Hepatocyte (in vitro differentiated cells): Measurements from ENCODE around the gene SH3PXD2A. TPM values are rescaled to one million over a fixed set of nuclear protein-coding genes. Genes with fewer than 3 reads are reported as not detected.
A peak's percentile ranks its signal among the peaks of the same experiment; 100 is the strongest.
"Not testable (repeated sequence)": the region's sequence is repeated elsewhere in the genome, so short reads cannot be mapped to it uniquely, and the experiment has no call there.

Source experiments
- DNase-seq: peaks from one replicate; pipeline ENCODE4 v3.0.0-alpha.2; 2016; ENCODE audit warnings: low spot score
- H2AFZ ChIP-seq: fragments of 200-600 bp; sonication (generic); 2 replicates; pipeline ENCODE4 v1.6.0; 2016; ENCODE audit warnings: antibody characterized with exemption, mild to moderate bottlenecking
- H3K27ac ChIP-seq: fragments of 200-600 bp; sonication (generic); 2 replicates; pipeline ENCODE4 v1.5.1; 2016; ENCODE audit warnings: mild to moderate bottlenecking
- H3K27me3 ChIP-seq: fragments of 200-600 bp; sonication (generic); 2 replicates; pipeline ENCODE4 v1.6.1; 2016
- H3K36me3 ChIP-seq: fragments of 200-600 bp; sonication (generic); replicated peaks from 2 replicates; pipeline ENCODE4 v1.5.1; 2016; ENCODE audit warnings: low read depth; ENCODE audit not compliant: insufficient read depth
- H3K4me1 ChIP-seq: fragments of 200-600 bp; sonication (generic); 2 replicates; pipeline ENCODE4 v1.5.1; 2016; ENCODE audit warnings: mild to moderate bottlenecking, moderate library complexity; ENCODE audit not compliant: insufficient read depth
- H3K4me2 ChIP-seq: fragments of 200-600 bp; sonication (generic); 2 replicates; pipeline ENCODE4 v1.6.0; 2016
- H3K4me3 ChIP-seq: fragments of 200-600 bp; sonication (generic); 2 replicates; pipeline ENCODE4 v1.5.1; 2016; ENCODE audit warnings: mild to moderate bottlenecking
- H3K79me2 ChIP-seq: fragments of 200-600 bp; sonication (generic); 2 replicates; pipeline ENCODE4 v1.6.0; 2017; ENCODE audit warnings: mild to moderate bottlenecking
- H3K9me2 ChIP-seq: fragments of 200-600 bp; sonication (generic); replicated peaks from 2 replicates; pipeline ENCODE4 v1.6.0; 2017; ENCODE audit warnings: mild to moderate bottlenecking; ENCODE audit not compliant: insufficient read depth
- H3K9me3 ChIP-seq: fragments of 200-600 bp; sonication (generic); 2 replicates; pipeline ENCODE4 v1.5.1; 2016; ENCODE audit warnings: low read depth, mild to moderate bottlenecking
- H4K20me1 ChIP-seq: fragments of 200-600 bp; sonication (generic); 2 replicates; pipeline ENCODE4 v1.6.0; 2016; ENCODE audit warnings: mild to moderate bottlenecking; ENCODE audit not compliant: insufficient read depth, poor library complexity, severe bottlenecking
- EZH2 ChIP-seq: fragments of 200-600 bp; sonication (generic); IDR thresholded peaks from 2 replicates; pipeline ENCODE4 v1.6.1; 2016; ENCODE audit warnings: antibody characterized with exemption, mild to moderate bottlenecking, borderline replicate concordance
- EZH2phosphoT487 ChIP-seq: fragments of 200-600 bp; sonication (generic); IDR thresholded peaks from one replicate; pipeline ENCODE4 v1.6.1; 2018; ENCODE audit warnings: antibody characterized with exemption, mild to moderate bottlenecking, low read depth, moderate library complexity; ENCODE audit not compliant: unreplicated experiment, severe bottlenecking
- WGBS: methylation state at CpG from one replicate; pipeline ENCODE4 v1.1.6; 2016; ENCODE audit warnings: low lambda C conversion rate; ENCODE audit errors: missing lambda C conversion rate; 5-methylcytosine and 5-hydroxymethylcytosine counted together
- polyA plus RNA-seq: library from polyadenylated mRNA; unstranded; fragments of >200 nt; fragmentation: Nextera tagmentation; extraction: Ambion mirVana; gene quantifications from 2 replicates; pipeline ENCODE4 v1.2.1, GENCODE V29; 2016
- total RNA-seq: library from RNA; depleted of rRNA; stranded (reverse); fragments of >200 nt; gene quantifications from 2 replicates; pipeline ENCODE4 v1.2.3, GENCODE V29; 2014
- TF ChIP-seq, protein P1 (sequence below): fragments of 200-600 bp; sonication (generic); IDR thresholded peaks from 2 replicates; pipeline ENCODE4 v1.5.1; 2016; ENCODE audit warnings: antibody characterized with exemption, mild to moderate bottlenecking; ENCODE audit not compliant: poor library complexity

SH3PXD2A gene
- total and polyA plus RNA-seq, 2 experiments from 2014 or later: 8.4 to 13.6 TPM

DNA sequence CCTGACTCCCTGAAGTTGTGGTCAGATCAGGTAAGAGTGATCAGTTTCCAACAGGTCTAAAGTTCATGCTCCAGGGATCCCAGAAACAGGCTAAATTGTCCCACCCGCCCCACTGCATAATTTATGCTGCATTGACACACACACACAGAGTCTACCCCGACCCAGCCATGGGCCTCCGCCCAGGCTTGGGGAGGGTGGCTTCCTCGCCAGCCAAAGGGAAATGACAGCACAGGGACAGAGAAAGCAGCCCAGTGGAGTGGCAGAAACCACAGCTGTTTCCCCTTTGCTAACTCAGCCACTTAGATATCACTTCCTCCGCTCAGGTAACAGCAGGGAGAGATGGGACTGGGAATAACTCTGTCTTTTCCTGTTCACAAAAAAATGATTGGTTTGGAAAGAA lies 9.4 kb downstream of the SH3PXD2A start:
- H4K20me1 ChIP-seq: no peaks in the 10 kb centered on the region
- peaks cover 82% of the 10 kb centered on the region for H3K79me2 ChIP-seq
- DNase-seq: no peak
- H2AFZ ChIP-seq: no peak overlapping the region
- peak overlapping the region; percentile 49 for H3K27ac ChIP-seq
- H3K9me2 ChIP-seq: no peaks in the 10 kb centered on the region
- TF ChIP-seq EZH2phosphoT487 (no peak), EZH2 (no peak)
- TF ChIP-seq, protein P1, sequence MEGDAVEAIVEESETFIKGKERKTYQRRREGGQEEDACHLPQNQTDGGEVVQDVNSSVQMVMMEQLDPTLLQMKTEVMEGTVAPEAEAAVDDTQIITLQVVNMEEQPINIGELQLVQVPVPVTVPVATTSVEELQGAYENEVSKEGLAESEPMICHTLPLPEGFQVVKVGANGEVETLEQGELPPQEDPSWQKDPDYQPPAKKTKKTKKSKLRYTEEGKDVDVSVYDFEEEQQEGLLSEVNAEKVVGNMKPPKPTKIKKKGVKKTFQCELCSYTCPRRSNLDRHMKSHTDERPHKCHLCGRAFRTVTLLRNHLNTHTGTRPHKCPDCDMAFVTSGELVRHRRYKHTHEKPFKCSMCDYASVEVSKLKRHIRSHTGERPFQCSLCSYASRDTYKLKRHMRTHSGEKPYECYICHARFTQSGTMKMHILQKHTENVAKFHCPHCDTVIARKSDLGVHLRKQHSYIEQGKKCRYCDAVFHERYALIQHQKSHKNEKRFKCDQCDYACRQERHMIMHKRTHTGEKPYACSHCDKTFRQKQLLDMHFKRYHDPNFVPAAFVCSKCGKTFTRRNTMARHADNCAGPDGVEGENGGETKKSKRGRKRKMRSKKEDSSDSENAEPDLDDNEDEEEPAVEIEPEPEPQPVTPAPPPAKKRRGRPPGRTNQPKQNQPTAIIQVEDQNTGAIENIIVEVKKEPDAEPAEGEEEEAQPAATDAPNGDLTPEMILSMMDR: no peak
- H3K4me2 ChIP-seq: no peak overlapping the region
- H3K9me3 ChIP-seq: no peaks in the 10 kb centered on the region
- H3K4me3 ChIP-seq: no peak overlapping the region
- H3K4me1 ChIP-seq: peaks cover 24% of the 10 kb centered on the region
- no peaks in the 10 kb centered on the region for H3K36me3 ChIP-seq
- H3K27me3 ChIP-seq: no peaks in the 10 kb centered on the region
- 69% methylated on average over 5 of the region's 5 CpGs for WGBS

DNA sequence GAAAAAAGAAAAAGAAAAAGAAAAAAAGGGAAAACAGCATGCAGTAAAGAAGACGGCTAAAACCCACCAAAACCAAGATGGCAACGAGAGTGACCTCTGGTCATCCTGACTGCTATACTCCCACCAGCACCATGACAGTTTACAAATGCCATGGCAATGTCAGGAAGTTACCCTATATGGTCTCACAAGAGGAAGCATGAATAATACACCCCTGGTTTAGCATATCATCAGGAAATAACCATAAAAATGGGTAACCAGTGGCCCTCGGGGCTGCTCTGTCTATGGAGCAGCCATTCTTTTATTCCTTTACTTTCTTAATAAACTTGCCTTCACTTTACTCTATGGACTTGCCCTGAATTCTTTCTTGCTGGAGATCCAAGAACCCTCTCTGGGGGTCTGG lies 10.0 kb downstream of the SH3PXD2A start:
- not testable (repeated sequence) for H3K36me3 ChIP-seq, DNase-seq, H3K9me2 ChIP-seq, H4K20me1 ChIP-seq, H3K9me3 ChIP-seq, H2AFZ ChIP-seq, H3K27ac ChIP-seq, H3K27me3 ChIP-seq, H3K4me3 ChIP-seq, H3K4me2 ChIP-seq
- 87% methylated on average over 3 of the region's 3 CpGs for WGBS
- Histone ChIP-seq H3K79me2 (peaks cover 82% of the 10 kb centered on the region), H3K4me1 (peaks cover 27% of the 10 kb centered on the region)

DNA sequence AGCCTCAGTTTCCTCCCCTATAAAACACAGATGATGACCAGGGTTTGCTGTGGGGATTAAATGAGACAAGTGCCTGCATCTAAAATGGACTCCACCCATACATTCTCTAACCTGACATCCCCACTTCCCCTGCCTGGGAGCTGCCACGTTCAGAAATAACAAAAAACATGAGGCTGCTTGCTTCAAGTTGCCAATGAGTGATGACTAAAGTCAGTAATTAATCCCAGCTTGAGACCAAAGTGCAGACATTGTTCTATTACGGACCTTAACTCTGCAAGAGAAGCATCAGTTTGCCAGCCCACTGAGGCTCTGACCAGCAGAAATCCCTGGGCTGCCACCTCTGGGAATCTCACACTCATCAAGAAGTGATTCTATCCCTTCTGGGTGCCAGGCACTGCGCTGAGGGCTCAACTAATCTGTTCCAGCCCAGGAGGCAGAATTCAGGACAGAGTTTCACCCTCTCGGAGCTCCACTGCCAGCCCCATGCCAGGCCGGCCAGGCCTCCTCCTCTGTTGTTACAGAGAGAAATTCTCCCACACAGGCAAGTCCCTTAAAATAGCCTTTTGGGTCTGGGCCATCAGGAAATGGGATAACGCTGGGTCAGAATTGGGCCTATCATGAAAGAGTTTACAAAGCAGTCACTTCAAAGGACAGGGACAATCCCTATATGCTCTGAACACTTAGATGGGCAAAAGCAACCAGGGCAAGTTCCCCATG lies 11.4 kb downstream of the SH3PXD2A start:
- Histone ChIP-seq H3K4me2 (no peak overlapping the region), H4K20me1 (no peaks in the 10 kb centered on the region), H2AFZ (no peak overlapping the region), H3K4me1 (peaks cover 26% of the 10 kb centered on the region), H3K79me2 (peaks cover 84% of the 10 kb centered on the region), H3K9me2 (no peaks in the 10 kb centered on the region), H3K4me3 (no peak overlapping the region), H3K27ac (no peak overlapping the region), H3K27me3 (no peaks in the 10 kb centered on the region), H3K36me3 (no peaks in the 10 kb centered on the region), H3K9me3 (no peaks in the 10 kb centered on the region)
- 71% methylated on average over 6 of the region's 6 CpGs for WGBS
- TF ChIP-seq EZH2: no peak
- no peak for DNase-seq

DNA sequence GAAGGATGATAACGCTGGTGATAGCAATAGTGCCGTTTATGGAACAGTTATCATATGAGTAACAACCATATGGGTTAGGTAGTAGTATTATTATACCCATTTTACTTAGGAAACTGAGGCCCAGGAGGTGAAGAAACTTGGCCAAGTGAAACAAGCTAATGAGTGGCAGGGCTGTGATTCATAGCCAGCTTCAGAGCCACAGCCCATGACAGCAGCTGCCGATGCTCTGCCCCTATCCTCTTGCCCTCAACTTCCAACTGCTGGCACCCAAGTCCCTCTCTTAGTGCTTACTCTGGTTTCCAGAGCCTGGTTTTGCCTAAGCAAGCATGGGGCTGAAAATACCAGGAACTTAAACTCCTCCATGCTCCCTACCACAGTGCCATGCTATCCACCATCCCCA lies 12.3 kb downstream of the SH3PXD2A start:
- H3K27ac ChIP-seq: no peak overlapping the region
- H3K4me2 ChIP-seq: no peak overlapping the region
- TF ChIP-seq EZH2phosphoT487: no peak
- TF ChIP-seq, protein P1: no peak

More for the DNA sequence above, 12.3 kb downstream of the SH3PXD2A start:
- 83% methylated on average over 3 of the region's 3 CpGs for WGBS
- peaks cover 86% of the 10 kb centered on the region for H3K79me2 ChIP-seq
- H3K9me3 ChIP-seq: no peaks in the 10 kb centered on the region
- no peaks in the 10 kb centered on the region for H4K20me1 ChIP-seq
- H3K9me2 ChIP-seq: no peaks in the 10 kb centered on the region
- no peak overlapping the region for H2AFZ ChIP-seq
- no peak for DNase-seq
- H3K4me1 ChIP-seq: peaks cover 36% of the 10 kb centered on the region
- no peaks in the 10 kb centered on the region for H3K27me3 ChIP-seq
- no peaks in the 10 kb centered on the region for H3K36me3 ChIP-seq
- H3K4me3 ChIP-seq: no peak overlapping the region
